ENCODE results near the gene FAM13A. TPM values are rescaled to one million over a fixed set of nuclear protein-coding genes. Genes with fewer than 3 reads are reported as not detected.

The FAM13A gene
- total and polyA plus RNA-seq, 12 donors, result 10.1 to 61.6 (median 29.1) TPM

GRCh38 chr4:88744609-88745008 lies 312.4 kb downstream of the FAM13A start:
- Histone ChIP-seq H3K9me3 (replicated peaks in 1 of 3) (no peaks in the 10 kb centered on the region), H3K36me3 (replicated peaks in 1 of 2) (peaks cover 0 to 40% of the 10 kb centered on the region in 2 donors), H3K4me1 (replicated peaks in 1 of 2) (peaks cover 14 to 18% of the 10 kb centered on the region in 2 donors), H3K27me3 (no peaks in the 10 kb centered on the region), H3K27ac (peak overlapping the region in 2 of 5 donors; percentile 51 to 61), H3K4me3 (no peak overlapping the region)
- TF ChIP-seq, protein P1, sequence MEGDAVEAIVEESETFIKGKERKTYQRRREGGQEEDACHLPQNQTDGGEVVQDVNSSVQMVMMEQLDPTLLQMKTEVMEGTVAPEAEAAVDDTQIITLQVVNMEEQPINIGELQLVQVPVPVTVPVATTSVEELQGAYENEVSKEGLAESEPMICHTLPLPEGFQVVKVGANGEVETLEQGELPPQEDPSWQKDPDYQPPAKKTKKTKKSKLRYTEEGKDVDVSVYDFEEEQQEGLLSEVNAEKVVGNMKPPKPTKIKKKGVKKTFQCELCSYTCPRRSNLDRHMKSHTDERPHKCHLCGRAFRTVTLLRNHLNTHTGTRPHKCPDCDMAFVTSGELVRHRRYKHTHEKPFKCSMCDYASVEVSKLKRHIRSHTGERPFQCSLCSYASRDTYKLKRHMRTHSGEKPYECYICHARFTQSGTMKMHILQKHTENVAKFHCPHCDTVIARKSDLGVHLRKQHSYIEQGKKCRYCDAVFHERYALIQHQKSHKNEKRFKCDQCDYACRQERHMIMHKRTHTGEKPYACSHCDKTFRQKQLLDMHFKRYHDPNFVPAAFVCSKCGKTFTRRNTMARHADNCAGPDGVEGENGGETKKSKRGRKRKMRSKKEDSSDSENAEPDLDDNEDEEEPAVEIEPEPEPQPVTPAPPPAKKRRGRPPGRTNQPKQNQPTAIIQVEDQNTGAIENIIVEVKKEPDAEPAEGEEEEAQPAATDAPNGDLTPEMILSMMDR (IDR thresholded peaks at IDR 0.05), result no peak
- no peak for TF ChIP-seq POLR2A (IDR thresholded peaks at IDR 0.05)
- intact Hi-C loops (cut with DNase I), result no loop called here
- no peak for DNase-seq
- WGBS, 4 donors, result 80 to 92% (median 86%) methylated on average over 3 of the region's 3 CpGs

- Histone ChIP-seq H3K27me3 (no peaks in the 10 kb centered on the region), H3K9me3 (replicated peaks in 1 of 3) (no peaks in the 10 kb centered on the region), H3K36me3 (replicated peaks in 1 of 2) (peaks cover 0 to 34% of the 10 kb centered on the region in 2 donors), H3K4me3 (no peak overlapping the region), H3K27ac (no peak overlapping the region), H3K4me1 (replicated peaks in 1 of 2) (peaks cover 14 to 18% of the 10 kb centered on the region in 2 donors)
- DNase-seq, result no peak
- 95 to 98% (median 96%) methylated on average over 3 of the region's 3 CpGs for WGBS, 4 donors
- TF ChIP-seq, protein P1 (IDR thresholded peaks at IDR 0.05), result no peak
- no peak for TF ChIP-seq POLR2A (IDR thresholded peaks at IDR 0.05)
- intact Hi-C loops (cut with DNase I), result no loop called here
These were observed 313.3 kb downstream of the FAM13A start for GRCh38 chr4:88743696-88744095.

- TF ChIP-seq, protein P1 (IDR thresholded peaks at IDR 0.05), result no peak
- TF ChIP-seq POLR2A (IDR thresholded peaks at IDR 0.05), result no peak
- H3K4me1 ChIP-seq (replicated peaks in 1 of 2), result peaks cover 20 to 22% of the 10 kb centered on the region in 2 donors
- peaks cover 0 to 28% of the 10 kb centered on the region in 2 donors for H3K36me3 ChIP-seq (replicated peaks in 1 of 2)
- no peak for DNase-seq
- H3K4me3 ChIP-seq, result no peak overlapping the region
- intact Hi-C loops (cut with DNase I), result no loop called here
- 62 to 77% (median 65%) methylated on average over 2 of the region's 2 CpGs for WGBS, 4 donors
- H3K27me3 ChIP-seq, result no peaks in the 10 kb centered on the region
- H3K9me3 ChIP-seq (replicated peaks in 1 of 3), result no peaks in the 10 kb centered on the region
- H3K27ac ChIP-seq, result no peak overlapping the region
These were observed 314.4 kb downstream of the FAM13A start for GRCh38 chr4:88742561-88742960.

- Histone ChIP-seq H3K9me3 (replicated peaks in 1 of 3) (no peaks in the 10 kb centered on the region), H3K4me1 (replicated peaks in 1 of 2) (peaks cover 26 to 38% of the 10 kb centered on the region in 2 donors), H3K4me3 (no peak overlapping the region), H3K27me3 (no peaks in the 10 kb centered on the region), H3K36me3 (replicated peaks in 1 of 2) (peaks cover 0 to 24% of the 10 kb centered on the region in 2 donors), H3K27ac (peak overlapping the region in 2 of 5 donors; percentile 41 to 47)
- WGBS, 4 donors, result 84 to 89% (median 89%) methylated on average over 4 of the region's 4 CpGs
- no peak for DNase-seq
- TF ChIP-seq, protein P1 (IDR thresholded peaks at IDR 0.05), result no peak
- no peak for TF ChIP-seq POLR2A (IDR thresholded peaks at IDR 0.05)
- intact Hi-C loops (cut with DNase I), result no loop called here
These were observed 318.8 kb downstream of the FAM13A start for GRCh38 chr4:88738180-88738579.
